ENCODE measurements around the gene IQCC.
A peak's percentile ranks its signal among the peaks of the same experiment; 100 is the strongest.

The IQCC gene

DNA sequence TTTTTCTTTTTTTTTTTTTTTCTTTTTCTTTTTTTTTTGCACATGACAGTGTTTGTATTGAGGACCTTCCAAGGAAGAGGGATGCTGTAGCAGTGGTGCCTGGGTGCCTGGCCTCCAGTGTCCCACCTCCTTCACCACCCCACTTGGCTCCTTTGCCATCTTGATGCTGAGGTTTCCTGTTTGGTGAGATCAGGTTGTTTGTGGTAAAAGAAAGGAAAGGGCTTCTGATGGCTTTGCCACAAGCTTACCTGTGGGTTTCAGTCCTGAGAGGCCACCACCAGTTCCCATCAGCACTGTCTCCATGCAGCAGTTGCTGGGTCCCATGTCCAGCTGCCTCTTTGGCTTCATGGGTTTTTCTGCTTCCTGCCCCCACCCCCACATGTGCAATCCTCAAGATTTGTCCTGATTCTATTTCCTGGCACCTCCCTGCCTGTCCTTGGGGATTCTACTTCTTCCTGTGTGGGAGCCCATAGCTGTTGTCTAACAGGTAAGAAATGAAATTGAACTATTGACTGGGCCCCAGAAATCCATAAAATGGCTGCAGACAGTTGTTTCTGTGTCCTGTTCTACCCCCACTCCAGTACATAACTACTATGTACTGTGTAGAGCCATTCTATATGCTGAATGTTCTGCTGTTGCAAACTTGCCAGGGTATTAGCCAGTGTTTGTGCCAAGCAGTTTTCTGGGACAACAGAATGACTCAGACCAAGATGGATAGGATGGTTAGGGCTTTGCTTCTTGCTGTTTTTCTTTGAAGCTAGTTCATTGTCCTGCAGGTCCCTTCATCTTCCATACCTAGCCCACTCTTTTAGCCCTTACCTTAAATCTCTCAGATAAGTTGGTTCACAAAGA is 9.3 kb upstream of the IQCC start:
- no peak for DNase-seq

DNA sequence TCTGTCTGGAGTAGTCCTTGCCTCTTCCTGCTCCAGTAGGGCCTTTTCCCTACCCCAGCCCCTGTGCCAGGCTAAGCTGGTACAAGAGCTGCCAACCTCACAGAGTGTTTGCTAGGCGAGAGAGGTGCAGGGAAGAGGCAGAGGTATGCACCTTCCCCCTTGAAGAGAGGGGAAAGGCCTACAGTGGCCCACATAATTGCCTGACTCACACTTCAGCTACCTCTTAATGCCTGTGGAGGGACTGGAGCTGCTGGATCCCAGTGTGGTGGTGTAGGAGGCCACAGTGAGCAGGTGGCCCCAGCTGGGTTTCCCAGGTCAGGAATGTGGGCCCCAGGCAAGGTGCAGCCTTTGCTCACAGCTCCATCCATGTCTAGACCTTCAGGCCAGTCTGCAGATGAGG is 8.4 kb upstream of the IQCC start:
- no peak for DNase-seq

DNA sequence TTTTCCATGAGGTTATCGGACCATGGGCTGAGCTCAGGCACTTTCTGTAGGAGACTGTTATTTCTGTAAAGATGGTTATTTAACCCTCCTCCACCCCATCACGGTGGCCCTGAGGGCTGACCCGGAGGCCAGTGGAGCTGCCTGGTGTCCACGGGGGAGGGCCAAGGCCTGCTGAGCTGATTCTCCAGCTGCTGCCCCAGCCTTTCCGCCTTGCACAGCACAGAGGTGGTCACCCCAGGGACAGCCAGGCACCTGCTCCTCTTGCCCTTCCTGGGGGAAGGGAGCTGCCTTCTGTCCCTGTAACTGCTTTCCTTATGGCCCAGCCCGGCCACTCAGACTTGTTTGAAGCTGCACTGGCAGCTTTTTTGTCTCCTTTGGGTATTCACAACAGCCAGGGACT is 7.6 kb upstream of the IQCC start:
- DNase-seq, result no peak

DNA sequence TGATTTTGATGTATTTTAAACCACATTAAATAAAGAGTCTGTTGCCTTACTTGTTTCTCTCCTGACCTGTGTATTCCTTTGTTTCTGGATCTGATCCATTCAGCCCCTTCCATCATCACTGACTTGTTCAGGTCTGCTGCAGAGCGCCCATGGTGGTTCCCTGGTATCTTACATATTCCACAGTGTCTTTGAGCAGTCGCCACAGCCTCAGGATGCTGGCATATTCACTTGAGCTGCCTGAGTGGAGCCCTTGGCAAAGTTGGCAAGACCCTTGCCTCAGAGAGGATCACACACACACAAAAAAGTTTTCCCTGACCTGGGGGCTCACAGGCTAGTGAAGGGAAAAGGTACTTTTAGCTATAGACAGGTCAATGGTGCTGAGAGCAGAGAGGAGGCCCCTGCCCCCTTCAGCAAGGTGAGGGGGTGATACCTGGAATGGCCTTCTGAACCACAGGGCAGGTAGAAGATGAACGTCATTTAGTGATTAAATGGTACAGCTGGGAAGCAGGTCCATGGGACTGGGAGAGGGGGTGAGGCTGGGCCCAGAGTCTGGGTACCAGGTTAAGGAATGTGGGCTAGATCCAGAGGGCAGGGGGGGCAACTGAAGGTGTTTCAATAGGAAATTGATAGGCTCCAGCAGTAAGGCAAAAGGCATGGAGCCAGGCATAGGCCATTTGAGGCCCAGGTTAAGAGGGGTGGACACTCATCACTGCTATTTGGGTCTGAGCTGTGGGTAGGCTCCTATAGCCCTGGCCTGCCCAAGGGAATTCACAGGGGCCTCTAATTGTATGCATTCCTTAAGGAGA is 7.0 kb upstream of the IQCC start:
- DNase-seq, result no peak

DNA sequence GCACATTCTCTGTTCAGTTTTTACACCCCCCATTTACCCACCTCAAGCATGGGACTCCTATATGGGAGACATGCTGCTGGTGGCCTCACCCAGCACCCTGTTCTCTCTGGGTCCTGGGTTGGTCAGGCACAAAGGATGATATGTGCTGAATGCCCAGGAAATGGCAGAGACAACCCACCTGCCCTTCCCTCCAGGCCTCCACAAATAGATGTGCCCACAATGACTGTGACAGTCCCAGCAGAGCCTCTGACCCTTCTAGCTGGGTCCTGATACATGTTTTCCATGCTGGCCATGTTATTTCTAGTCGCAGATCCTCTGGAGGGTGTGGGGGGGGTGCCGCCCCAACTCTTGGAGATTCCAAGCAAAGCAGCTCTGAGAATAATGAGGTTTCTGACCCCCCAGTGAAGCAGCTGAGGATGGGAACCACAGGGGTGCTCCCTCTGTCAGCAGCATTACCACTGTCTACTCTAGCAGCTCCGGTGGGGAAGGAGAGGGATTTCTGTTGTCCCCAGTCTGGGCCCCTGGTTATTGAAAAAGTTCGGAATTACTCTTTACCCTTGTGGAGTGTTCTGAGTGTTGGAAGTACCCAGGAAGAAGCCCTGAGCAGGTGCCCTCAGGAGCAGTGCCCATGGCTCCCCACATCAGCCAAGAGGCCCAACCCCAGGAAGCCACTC is 6.3 kb upstream of the IQCC start:
- no peak for DNase-seq

DNA sequence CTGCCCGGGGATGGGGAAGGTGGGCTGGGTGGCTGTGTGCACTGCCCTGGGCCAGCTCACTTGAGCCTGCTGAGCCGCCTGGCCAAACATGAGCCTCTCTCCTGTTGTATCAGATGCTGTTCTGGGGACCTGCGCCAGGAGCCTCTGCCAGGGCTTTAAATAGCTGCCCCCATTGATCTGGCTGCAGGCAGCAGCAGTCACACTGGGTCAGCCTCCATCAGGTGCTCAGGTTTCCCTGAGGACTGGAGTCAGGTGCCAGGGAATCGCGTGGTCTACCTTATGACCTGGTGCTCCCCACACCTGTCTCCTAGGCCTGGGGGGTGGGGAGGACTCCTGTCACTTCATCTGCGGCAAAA is 5.8 kb upstream of the IQCC start:
- DNase-seq, result no peak

DNA sequence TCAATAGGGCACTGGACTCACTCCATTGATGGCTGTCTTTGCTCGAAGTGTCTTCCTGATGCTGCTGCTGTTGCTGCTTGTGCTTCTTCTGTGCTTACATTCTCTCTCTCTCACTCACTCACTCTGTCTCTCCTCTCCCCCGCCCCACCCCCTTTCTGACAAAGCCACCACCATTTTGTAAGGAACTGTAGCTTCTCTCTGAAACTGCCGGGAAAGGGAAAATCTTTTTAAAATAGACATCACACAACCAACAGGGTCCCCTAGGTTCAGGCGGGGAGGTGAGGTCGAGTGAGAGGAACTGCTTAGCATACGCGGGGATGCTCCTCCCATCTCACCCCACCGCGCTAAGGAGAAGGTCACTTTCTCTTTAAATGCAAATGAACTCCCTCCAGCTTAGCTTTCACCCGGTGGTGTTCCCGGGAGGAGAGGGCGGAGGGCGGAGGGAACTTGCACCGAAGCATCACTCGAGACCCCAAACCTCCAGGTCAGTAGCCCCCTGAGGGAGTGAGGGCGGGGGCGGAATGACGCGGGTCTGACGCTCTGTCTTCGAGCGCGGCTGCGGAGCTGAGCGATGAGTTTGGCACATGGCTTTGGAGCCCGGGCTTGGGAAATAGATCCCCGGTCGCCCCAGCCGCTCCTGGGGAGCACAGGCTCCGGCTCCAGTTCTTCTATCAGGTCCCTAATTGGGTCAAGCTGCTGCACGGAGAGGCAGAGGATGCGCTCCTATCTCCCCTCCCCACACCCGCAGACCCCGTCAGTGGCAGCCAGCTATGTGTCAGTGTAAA is 5.1 kb upstream of the IQCC start, which contains the start of gene CCDC28B:
TSS of gene CCDC28B (plus strand) at position 370 of the 785 bp plus-strand sequence. CDS start 1,341 bp downstream, outside the sequence.
- DNase-seq, result peak; percentile 64

DNA sequence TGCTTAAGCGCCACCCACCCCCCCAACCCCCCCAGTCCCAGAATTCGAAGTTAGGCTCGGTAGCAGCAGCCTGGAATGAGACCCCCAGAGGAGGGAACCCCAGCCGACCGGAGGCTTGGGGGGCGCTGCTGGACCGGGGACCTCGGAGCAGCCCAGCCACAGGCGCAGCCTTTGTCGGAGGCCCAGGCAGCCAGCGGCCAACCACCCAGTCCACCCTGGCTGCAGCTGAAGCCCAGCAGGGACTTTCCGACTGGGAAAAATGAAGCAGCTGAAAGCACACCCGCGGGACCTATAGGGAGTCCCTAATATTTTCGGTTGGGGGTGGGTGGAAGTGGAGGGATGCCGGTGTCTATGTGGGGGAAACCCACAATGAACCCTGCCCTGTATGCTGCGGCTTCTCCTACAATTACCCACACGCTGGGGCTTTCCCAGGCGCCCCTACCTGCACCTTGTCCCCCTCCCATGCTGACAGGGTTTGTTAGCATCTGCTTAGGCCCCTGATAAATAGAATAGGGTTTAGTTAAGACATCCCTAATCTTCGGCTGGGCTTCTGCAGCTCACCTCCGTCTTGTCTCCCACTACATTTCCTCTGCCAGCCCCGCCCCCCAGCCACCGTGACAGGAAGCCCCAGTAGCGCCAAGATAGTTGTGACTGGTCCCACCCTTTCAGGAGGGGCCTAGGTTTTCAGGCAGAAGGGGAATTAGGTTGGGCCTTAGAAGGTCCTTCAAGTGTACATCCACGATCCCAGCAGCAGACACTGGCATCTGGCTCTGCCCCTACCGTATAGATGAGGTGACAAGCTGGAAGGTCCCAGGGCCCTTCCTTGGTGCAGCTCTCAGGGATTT is 4.2 kb upstream of the IQCC start:
- DNase-seq, result peak; percentile 74

DNA sequence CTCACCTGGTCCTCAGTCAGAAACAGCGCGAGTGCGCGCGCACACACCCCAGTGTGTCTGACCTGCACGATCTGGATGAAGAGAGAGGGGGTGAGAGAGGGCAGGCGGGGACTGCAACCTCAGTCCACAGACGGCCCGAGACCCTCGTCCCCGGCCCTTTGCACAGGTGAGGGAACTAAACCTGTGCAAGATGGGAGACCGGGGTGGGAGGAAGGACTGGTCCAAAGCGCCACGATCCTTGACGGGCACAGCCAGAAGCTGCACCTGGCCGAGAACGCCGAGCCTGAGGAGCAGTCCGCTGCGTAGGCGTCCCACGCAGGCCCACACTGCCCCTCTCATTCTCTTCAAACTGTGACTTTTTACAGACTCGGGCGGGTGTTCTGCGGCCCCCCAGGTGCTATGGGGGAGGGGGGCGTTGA is 519 bp upstream of the IQCC start:
- no peak for DNase-seq

DNA sequence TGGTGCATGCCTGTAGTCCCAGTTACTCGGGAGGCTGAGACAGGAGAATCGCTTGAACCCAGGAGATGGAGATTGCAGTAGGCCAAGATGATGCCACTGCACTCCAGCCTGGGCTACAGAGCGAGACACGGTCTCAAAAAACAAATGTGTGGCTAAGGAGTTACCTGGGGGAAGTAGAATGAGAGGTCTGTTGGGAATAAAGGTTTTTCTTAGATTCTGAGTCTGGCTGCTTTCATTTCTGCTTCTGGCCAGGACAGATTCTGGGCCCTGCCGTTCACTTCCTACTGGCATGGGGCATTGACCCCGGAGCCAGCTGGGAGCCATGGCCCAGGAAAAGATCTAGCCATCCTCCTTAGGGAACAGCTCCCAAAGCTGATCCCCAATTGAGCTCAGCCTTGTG is 3.0 kb downstream of the IQCC start:
- DNase-seq, result no peak

DNA sequence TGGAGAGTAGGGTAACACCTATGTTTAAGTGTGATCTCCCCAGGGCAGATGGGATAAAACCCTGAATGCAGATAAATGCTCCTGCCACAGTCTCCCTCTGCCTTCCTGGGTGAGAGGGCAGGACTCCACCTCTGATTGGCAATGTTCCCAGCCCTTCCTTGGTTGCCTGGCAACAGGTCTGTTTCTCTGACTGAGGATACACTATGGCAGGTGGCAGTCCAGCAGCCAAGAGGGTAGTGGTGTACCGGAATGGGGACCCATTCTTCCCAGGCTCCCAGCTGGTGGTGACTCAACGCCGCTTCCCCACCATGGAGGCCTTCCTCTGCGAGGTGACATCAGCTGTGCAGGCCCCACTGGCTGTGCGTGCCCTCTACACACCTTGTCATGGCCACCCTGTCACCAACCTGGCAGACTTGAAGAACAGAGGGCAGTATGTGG is 3.4 kb downstream of the IQCC start, which contains the start of gene DCDC2B:
TSS of gene DCDC2B (plus strand) at position 199 of the 438 bp plus-strand sequence. CDS start at position 204, 5 bp downstream.
- no peak for DNase-seq

DNA sequence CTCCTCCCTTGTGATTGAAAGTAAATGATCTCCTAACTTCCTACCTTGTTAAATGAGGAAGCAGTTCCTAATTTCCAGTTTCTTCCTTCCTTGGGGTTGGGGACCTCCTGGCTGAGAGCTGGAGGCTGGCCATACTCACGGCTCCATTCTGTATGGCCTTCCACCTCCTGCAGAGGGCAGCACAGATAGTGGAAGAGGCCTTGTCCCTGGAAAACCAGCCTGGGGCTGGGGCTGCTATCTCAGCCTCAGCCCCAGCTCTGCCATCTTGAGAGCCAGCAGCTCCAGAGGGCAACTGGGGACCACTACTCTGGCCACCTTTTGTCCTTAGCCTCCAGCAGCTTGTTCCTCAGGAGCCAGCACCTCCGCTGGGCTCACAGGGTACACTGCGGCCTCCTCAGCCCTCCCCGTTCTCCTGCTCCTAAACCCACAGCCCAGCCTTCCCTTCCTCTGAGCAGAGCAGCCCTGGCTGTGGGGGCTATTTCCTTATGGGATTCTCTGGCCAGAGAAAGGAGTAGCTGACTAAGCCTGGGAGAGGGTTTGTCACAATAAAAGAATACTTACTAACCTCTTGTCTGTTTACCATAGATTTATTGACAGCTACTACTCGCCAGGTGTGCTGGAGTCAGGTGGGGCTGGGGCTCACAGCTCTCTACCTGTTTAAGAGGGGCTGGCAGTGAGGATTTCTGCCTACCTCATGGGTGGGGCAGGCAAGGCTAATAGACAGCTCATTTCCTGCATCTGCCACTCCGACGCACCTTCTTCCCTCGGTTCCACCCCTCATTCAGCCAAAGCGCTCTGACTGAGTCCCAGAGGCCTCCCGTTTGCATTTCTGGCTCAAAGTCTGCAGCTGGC is 10.4 kb downstream of the IQCC start:
- peak; percentile 55 for DNase-seq

DNA sequence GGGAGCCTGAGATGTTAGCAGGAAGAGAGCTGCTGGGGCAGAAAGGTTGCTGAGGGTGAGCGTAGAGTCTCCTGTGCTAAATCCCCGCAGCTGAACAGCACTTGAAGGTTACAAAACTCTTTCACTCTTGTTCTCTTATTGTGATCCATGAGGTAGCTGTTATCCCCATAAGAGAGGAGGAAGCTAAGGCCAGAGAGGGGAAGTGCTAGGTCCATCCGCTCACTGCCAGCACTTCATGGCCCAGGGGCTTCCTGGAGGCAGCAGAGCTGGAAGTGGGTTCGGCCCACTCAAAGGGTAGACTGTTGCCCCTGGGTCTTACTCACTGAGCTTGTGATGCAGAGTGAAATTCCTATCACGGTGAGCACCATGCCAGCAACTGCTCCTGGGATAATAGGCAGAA is 11.1 kb downstream of the IQCC start:
- no peak for DNase-seq

DNA sequence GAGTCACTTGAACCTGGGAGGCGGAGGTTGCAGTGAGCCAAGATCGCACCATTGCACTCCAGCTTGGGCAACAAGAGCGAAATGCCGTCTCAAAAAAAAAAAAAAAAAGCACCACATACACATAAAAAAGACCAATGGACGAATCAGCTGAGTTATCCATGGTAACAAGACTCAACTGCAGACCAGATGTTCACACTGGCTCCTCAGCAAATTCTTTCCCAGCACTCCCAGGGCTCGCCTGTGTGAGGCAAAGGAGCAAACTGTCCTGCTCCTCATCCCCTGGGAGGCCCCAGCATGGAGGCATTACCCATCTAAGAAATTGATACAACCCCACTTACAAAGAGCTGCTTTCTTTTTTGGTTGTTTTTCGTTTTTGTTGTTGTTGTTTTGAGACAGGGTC is 13.6 kb downstream of the IQCC start:
- DNase-seq, result no peak

DNA sequence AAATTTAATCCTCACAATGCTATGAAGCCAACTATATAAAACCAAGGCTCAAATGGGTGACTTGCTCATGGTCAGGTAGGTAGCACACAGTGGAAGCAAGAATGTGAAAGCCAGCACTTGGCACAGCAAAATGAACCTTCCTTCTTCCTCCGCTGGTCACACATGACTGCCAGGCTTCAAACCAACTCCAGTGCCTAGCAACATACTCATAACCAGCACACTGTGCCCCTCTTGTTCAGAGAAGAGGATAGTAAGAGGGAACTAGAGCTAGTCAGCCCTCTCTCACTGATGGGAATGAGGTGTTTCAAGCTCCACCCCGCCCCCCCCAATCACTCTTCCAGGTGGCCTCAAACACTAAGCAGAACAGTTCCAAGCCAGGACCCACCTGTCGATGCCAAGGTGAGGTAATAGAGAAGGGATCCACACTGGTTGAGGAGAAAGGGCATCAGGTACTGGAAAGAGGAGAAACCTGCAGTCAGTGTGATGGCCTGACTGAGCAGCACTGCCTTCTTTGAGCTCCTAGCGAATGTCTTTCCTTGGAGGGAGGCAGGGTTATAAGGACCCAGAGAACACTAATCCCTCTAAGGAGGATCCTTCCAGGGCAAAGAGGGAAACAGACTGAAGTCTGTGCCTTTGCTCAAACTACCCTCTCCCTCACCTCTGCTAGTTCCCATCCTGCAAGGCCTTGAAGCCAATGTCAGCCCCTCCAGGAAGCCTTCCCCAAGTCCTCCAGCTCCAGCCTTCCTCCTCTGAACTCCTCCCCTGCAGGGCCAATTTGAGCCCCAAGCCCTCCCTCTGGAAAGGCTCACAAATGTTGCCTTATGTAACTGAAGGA is 15.5 kb downstream of the IQCC start:
- DNase-seq, result no peak

DNA sequence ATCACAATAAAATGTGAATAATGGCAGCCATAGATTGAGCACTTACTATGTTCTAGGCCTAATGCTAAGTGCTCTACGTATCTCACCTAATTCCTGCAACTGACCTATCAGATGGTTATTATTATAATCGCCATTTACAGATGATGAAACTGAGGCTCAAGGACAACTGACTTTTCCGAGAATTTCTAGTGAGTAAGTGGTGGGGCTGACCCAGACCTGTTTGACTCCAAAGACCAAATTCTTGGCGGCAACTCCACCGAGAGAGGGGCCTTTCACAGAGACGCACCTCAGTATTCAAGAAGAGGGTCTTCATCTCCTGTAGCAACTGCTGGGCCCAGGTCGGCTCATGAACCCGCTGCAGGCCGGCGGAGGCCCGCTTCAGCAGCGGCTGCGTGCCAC is 16.1 kb downstream of the IQCC start:
- DNase-seq, result no peak

DNA sequence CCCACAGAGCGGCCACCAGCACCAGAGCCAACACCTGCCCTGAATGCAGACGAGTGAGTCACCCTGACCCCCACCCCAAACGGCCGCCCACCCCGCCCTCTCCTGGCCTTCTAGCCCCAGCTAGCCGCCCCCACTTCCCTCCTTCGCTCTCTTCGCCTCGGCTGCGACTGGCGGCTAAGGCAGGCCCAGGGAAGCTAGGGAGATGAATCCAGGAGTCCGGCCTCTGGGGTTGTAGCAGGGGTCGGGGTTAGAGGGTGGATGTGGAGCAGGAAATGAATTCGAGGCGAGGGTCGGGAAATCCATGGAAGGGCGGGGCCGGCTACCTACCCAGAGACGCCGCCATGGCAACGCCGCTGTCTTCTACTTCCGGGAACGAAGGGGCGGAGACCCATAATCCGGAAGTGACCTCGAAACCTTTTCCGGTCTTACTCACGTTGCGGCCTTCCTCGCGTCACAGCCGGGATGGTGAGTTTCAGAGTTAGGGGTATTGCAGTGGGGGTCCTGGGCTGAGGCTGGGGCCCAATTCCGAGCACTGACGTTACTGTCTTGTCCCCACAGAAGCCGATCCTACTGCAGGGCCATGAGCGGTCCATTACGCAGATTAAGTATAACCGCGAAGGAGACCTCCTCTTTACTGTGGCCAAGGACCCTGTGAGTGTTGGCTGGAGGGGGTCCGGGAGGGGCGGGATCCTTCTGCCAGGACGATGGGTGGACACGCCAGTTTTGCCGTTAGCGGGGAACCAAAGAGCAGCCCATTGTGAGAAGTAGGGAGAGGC is 16.7 kb downstream of the IQCC start, which contains the start of the genes EIF3I and TMEM234:
TSS of gene EIF3I (plus strand) at position 428 of the 776 bp plus-strand sequence. CDS start at position 463, 35 bp downstream.
TSS of gene TMEM234 (minus strand) at position 374 of the 776 bp plus-strand sequence. CDS start at position 343, 31 bp downstream.
- DNase-seq, result peak; percentile 91

DNA sequence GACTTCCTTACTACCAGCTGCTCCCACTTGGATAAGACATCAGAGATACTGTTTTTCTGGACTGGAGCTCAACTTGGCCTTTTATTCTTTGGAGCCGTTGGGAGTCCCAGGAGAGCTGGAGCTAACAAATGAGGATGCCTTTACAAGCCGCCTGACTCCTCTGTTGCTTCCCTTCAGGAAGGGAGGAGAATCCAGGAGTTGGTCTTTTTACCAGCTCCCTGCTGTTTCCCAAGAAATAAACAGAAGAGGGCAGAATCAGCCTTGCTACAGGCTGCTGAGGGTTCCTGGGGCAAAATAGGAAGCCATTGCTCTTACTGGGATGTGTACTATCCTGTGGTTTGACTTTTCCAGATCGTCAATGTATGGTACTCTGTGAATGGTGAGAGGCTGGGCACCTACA is 18.2 kb downstream of the IQCC start:
- DNase-seq, result no peak
